Measurements from ENCODE around the gene CCL18.
"Not testable (repeated sequence)": the region's sequence is repeated elsewhere in the genome, so short reads cannot be mapped to it uniquely, and the experiment has no call there.

CCL18 gene

GRCh38 chr17:36094232-36094631, 30.2 kb downstream of the CCL18 start:
- DNase-seq (ENCODE audit: low read depth) = no peak
- H3K4me3 ChIP-seq (ENCODE audit: low read depth, low read length) = no peak overlapping the region
- TF ChIP-seq, protein P1, sequence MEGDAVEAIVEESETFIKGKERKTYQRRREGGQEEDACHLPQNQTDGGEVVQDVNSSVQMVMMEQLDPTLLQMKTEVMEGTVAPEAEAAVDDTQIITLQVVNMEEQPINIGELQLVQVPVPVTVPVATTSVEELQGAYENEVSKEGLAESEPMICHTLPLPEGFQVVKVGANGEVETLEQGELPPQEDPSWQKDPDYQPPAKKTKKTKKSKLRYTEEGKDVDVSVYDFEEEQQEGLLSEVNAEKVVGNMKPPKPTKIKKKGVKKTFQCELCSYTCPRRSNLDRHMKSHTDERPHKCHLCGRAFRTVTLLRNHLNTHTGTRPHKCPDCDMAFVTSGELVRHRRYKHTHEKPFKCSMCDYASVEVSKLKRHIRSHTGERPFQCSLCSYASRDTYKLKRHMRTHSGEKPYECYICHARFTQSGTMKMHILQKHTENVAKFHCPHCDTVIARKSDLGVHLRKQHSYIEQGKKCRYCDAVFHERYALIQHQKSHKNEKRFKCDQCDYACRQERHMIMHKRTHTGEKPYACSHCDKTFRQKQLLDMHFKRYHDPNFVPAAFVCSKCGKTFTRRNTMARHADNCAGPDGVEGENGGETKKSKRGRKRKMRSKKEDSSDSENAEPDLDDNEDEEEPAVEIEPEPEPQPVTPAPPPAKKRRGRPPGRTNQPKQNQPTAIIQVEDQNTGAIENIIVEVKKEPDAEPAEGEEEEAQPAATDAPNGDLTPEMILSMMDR (conservative IDR thresholded peaks at IDR 0.05; ENCODE audit: low read depth, low read length) = no peak

GRCh38 chr17:36094746-36095145, 30.7 kb downstream of the CCL18 start:
- no peak overlapping the region for H3K4me3 ChIP-seq (ENCODE audit: low read depth, low read length)
- TF ChIP-seq, protein P1 (conservative IDR thresholded peaks at IDR 0.05; ENCODE audit: low read depth, low read length) = no peak
- no peak for DNase-seq (ENCODE audit: low read depth)

DNA sequence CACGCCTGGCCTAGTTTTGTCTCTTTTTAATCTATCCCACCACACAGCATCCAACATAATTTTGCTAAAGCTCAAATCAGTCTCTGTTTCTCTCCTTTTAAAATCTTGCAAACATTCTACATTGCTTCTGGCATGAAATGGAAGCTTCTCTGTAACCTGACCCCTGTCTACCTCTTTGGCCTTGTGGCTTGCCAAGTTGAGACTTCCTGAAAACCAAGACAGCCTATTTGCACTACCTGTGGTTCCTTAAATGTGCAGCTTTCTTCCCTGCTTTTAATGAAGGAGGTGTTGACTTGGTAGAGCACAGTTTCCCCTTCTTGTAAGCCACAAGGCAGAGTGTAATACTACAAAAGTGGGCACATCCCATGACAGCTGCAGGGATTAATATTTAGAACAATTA, 31.9 kb downstream of the CCL18 start:
- H3K4me3 ChIP-seq (ENCODE audit: low read depth, low read length) = no peak overlapping the region
- TF ChIP-seq, protein P1 (conservative IDR thresholded peaks at IDR 0.05; ENCODE audit: low read depth, low read length) = no peak
- DNase-seq (ENCODE audit: low read depth) = no peak

GRCh38 chr17:36099004-36099403, 34.9 kb downstream of the CCL18 start:
- not testable (repeated sequence) for DNase-seq (ENCODE audit: low read depth); H3K4me3 ChIP-seq (ENCODE audit: low read depth, low read length)

DNA sequence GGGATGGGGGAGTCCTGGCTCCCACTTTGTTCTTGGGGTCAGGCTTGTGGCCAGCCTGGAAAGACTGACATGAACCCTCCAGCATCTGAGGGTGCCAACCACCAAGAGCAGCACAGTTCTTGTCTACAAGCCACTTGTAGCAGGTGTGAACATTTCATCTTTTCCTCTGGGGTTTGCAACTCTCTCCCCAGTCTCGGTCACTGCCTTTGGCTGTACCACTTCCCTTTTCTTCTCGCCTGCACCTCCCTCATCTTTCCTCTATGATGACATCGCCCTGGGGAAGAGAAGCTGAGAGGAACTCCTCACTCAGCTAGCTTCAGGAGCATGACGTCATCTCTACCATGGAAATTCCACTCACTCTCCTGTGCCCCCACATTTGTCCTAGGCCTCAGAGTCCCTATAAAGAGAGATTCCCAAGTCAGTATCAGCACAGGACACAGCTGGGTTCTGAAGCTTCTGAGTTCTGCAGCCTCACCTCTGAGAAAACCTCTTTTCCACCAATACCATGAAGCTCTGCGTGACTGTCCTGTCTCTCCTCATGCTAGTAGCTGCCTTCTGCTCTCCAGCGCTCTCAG, 39.4 kb downstream of the CCL18 start, which contains the start of gene CCL4:
TSS of gene CCL4 (plus strand) at position 427 of the 575 bp plus-strand sequence. CDS start at position 506, 79 bp downstream.
- not testable (repeated sequence) for H3K4me3 ChIP-seq (ENCODE audit: low read depth, low read length); DNase-seq (ENCODE audit: low read depth)

- DNase-seq (ENCODE audit: low read depth); H3K4me3 ChIP-seq (ENCODE audit: low read depth, low read length): not testable (repeated sequence)
These were observed 40.2 kb downstream of the CCL18 start for GRCh38 chr17:36104246-36104645.

DNA sequence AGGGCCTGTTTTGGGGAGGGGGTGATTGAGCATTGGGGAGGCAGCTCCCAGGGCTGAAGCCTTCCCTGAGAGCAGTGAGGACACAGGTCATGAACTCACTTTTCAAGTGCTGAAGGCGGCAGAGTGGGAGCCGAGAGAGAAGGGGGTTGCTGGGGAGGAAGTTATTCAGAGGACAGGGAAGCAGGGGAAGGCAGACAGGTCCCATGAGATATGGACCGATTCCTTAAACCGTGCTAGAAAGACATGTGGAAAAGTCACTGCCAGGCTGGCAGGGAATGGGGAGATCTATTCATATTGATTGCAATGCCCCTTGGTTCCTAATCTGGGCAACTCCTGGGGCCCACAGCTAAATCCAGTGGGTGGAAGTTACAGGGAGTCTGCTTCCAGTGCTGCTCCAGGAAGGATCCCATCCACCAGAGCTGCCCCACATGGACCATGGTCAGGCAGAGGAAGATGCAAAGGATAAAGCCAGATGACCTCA, 40.7 kb downstream of the CCL18 start:
- DNase-seq (ENCODE audit: low read depth) = no peak
- H3K4me3 ChIP-seq (ENCODE audit: low read depth, low read length) = no peak overlapping the region
- TF ChIP-seq, protein P1 (conservative IDR thresholded peaks at IDR 0.05; ENCODE audit: low read depth, low read length) = no peak

GRCh38 chr17:36105781-36106492, 41.9 kb downstream of the CCL18 start:
- no peak overlapping the region for H3K4me3 ChIP-seq (ENCODE audit: low read depth, low read length)
- DNase-seq (ENCODE audit: low read depth) = no peak
- TF ChIP-seq, protein P1 (conservative IDR thresholded peaks at IDR 0.05; ENCODE audit: low read depth, low read length) = no peak
